Prostate gland (tissue), 2 donors: Measurements from ENCODE around the gene ZDHHC11.

ENCODE experiments used
- POLR2A ChIP-seq: fragments of 450-650 bp; IDR thresholded peaks from one replicate; pipeline ENCODE4 v1.6.1; 2016; ENCODE audit warnings: antibody characterized with exemption, mild to moderate bottlenecking
- POLR2AphosphoS5 ChIP-seq: sonication (generic); formaldehyde crosslinking; IDR thresholded peaks from one replicate; pipeline ENCODE4 v1.6.1; 2017; ENCODE audit warnings: antibody characterized with exemption
- TF ChIP-seq, protein P1 (sequence below), 4 experiments: fragments of 200-600 bp in 2 of 4; fragments of 450-650 bp in 2 of 4; sonication (generic) in 2 of 4; IDR thresholded peaks; 1 replicate in 3 of 4; 2 replicates in 1 of 4; pipeline ENCODE4 v1.5.1; 2016 to 2019; ENCODE audit warnings: antibody characterized with exemption in 4 of 4, mild to moderate bottlenecking in 2 of 4, moderate library complexity in 2 of 4

DNA sequence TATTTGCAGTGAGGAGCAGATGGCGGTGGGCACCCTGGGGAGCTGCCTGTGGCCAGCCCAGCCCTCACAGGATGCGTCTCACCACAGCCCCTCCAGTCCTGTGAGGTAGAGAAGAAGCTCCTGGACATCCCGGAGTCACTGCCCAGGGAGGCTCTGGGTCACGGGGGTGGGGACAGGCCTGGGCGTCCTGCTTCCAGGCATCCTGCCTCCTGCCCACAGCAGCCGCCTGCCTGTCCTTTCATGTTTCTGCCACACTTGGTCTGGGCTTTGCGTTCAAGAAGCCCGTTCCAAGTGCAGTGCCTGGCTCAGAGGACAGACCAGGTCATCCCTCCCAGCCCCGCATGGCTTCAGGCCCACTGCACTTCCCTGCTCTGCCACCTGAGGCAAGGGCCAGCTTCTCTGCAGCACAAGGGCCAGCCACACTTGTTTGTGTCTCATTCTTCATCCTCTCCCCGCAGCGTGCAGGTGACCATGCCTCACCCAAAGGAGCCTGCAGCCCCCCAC, 104.5 kb downstream of the ZDHHC11 start:
- TF ChIP-seq, protein P1, sequence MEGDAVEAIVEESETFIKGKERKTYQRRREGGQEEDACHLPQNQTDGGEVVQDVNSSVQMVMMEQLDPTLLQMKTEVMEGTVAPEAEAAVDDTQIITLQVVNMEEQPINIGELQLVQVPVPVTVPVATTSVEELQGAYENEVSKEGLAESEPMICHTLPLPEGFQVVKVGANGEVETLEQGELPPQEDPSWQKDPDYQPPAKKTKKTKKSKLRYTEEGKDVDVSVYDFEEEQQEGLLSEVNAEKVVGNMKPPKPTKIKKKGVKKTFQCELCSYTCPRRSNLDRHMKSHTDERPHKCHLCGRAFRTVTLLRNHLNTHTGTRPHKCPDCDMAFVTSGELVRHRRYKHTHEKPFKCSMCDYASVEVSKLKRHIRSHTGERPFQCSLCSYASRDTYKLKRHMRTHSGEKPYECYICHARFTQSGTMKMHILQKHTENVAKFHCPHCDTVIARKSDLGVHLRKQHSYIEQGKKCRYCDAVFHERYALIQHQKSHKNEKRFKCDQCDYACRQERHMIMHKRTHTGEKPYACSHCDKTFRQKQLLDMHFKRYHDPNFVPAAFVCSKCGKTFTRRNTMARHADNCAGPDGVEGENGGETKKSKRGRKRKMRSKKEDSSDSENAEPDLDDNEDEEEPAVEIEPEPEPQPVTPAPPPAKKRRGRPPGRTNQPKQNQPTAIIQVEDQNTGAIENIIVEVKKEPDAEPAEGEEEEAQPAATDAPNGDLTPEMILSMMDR (IDR thresholded peaks at IDR 0.05): no peak
- TF ChIP-seq POLR2AphosphoS5 (no peak), POLR2A (no peak)
